ENCODE measurements around the gene TULP3.
"Not testable (repeated sequence)": the region's sequence is repeated elsewhere in the genome, so short reads cannot be mapped to it uniquely, and the experiment has no call there.

Gene TULP3

GRCh38 chr12:2890388-2891239, at the start of gene TULP3:
Gene TULP3 (plus strand): TSS chr12:2890891. CDS start chr12:2890948, 57 bp downstream.
- DNase-seq: peak; percentile 92

- DNase-seq: no peak
Observed at GRCh38 chr12:2841056-2841650, 49.5 kb upstream of the TULP3 start.

GRCh38 chr12:2842948-2843347, 47.7 kb upstream of the TULP3 start:
- DNase-seq: no peak

- DNase-seq: no peak
Observed at GRCh38 chr12:2844786-2845185, 45.9 kb upstream of the TULP3 start.

GRCh38 chr12:2845280-2845679, 45.4 kb upstream of the TULP3 start:
- DNase-seq: no peak

- no peak for DNase-seq
Observed at GRCh38 chr12:2851931-2852330, 38.8 kb upstream of the TULP3 start.

GRCh38 chr12:2853626-2854025, 37.1 kb upstream of the TULP3 start:
- DNase-seq: peak; percentile 8

GRCh38 chr12:2854669-2855453, 35.8 kb upstream of the TULP3 start:
- no peak for DNase-seq

GRCh38 chr12:2855546-2855945, 35.1 kb upstream of the TULP3 start:
- no peak for DNase-seq

- DNase-seq: no peak
Observed at GRCh38 chr12:2856051-2856450, 34.6 kb upstream of the TULP3 start.

GRCh38 chr12:2857021-2857431, 33.7 kb upstream of the TULP3 start, which contains the start of gene TEX52:
Gene TEX52 (minus strand): TSS chr12:2857039. CDS start chr12:2857026, 13 bp downstream.
- no peak for DNase-seq

- no peak for DNase-seq
Observed at GRCh38 chr12:2857576-2857975, 33.1 kb upstream of the TULP3 start.

- no peak for DNase-seq
Observed at GRCh38 chr12:2858334-2858733, 32.4 kb upstream of the TULP3 start.

GRCh38 chr12:2858944-2859421, 31.7 kb upstream of the TULP3 start:
- no peak for DNase-seq

GRCh38 chr12:2860170-2860569, 30.5 kb upstream of the TULP3 start:
- DNase-seq: no peak

- DNase-seq: no peak
Observed at GRCh38 chr12:2862876-2863275, 27.8 kb upstream of the TULP3 start.

GRCh38 chr12:2863402-2863801, 27.3 kb upstream of the TULP3 start:
- not testable (repeated sequence) for DNase-seq

GRCh38 chr12:2864198-2864597, 26.5 kb upstream of the TULP3 start:
- DNase-seq: no peak

GRCh38 chr12:2868986-2869632, 21.6 kb upstream of the TULP3 start:
- DNase-seq: not testable (repeated sequence)

GRCh38 chr12:2876431-2877046, 14.2 kb upstream of the TULP3 start:
- peak; percentile 49 for DNase-seq

GRCh38 chr12:2877047-2877952, 13.4 kb upstream of the TULP3 start, which contains the start of the genes FOXM1 and RHNO1:
Gene FOXM1 (minus strand): TSS chr12:2877174. CDS start chr12:2874478, 2,696 bp downstream.
Gene RHNO1 (plus strand): TSS chr12:2877223. CDS start chr12:2885367, 8,144 bp downstream.
- peak; percentile 51 for DNase-seq

Measured in GOT3 (cell line).